Measurements from ENCODE around the gene PDE4D. TPM values are rescaled to one million over a fixed set of nuclear protein-coding genes. Genes with fewer than 3 reads are reported as not detected.

PDE4D gene
- total and polyA plus RNA-seq, 2 experiments from 2014 or later: 4.3 to 9.7 TPM

GRCh38 chr5:59685191-59685530 is 208.4 kb downstream of the PDE4D start:
- Histone ChIP-seq H3F3A (ENCODE audit: insufficient read depth) (no peaks in the 10 kb centered on the region), H3K9ac (no peak overlapping the region), H3K27ac (no peak overlapping the region), H3K9me2 (ENCODE audit: insufficient read depth) (no peaks in the 10 kb centered on the region), H3K4me2 (ENCODE audit: unreplicated experiment) (no peak overlapping the region), H2AFZ (no peak overlapping the region), H4K20me1 (ENCODE audit: insufficient read depth) (no peaks in the 10 kb centered on the region), H3K27me3 (replicated peaks; ENCODE audit: insufficient read depth) (no peaks in the 10 kb centered on the region), H3K4me3 (no peak overlapping the region), H3K4me1 (ENCODE audit: insufficient read depth) (peaks cover 6% of the 10 kb centered on the region; the same call in 1 of the 2 replicates), H3K36me3 (ENCODE audit: low read depth) (no peaks in the 10 kb centered on the region), H3K9me3 (ENCODE audit: low read depth) (no peaks in the 10 kb centered on the region), H3K79me2 (ENCODE audit: insufficient read depth) (no peaks in the 10 kb centered on the region)
- 10 to 22% methylated on average over 1 of the region's 1 CpG for WGBS, 2 experiments (ENCODE audit: low coverage in 1 of 2, low lambda C conversion rate in 2 of 2, missing lambda C conversion rate in 2 of 2)
- DNase-seq: no peak
- in situ Hi-C loops (cut with MboI): no loop called here
- no peak for TF ChIP-seq EZH2phosphoT487 (IDR thresholded peaks at IDR 0.05; ENCODE audit: insufficient read depth, low read depth)
- TF ChIP-seq EZH2 (IDR thresholded peaks at IDR 0.05; ENCODE audit: insufficient read depth, poor library complexity, severe bottlenecking): no peak

GRCh38 chr5:59684388-59685190 is 208.9 kb downstream of the PDE4D start:
- H3K79me2 ChIP-seq (ENCODE audit: insufficient read depth): no peaks in the 10 kb centered on the region
- H3K27me3 ChIP-seq (replicated peaks; ENCODE audit: insufficient read depth): no peaks in the 10 kb centered on the region
- no peaks in the 10 kb centered on the region for H3K36me3 ChIP-seq (ENCODE audit: low read depth)
- no peak overlapping the region for H3K27ac ChIP-seq
- no peak for DNase-seq
- TF ChIP-seq EZH2 (IDR thresholded peaks at IDR 0.05; ENCODE audit: insufficient read depth, poor library complexity, severe bottlenecking): no peak
- no peak for TF ChIP-seq EZH2phosphoT487 (IDR thresholded peaks at IDR 0.05; ENCODE audit: insufficient read depth, low read depth)
- WGBS, 2 experiments (ENCODE audit: low coverage in 1 of 2, low lambda C conversion rate in 2 of 2, missing lambda C conversion rate in 2 of 2): 46 to 55% methylated on average over 4 of the region's 4 CpGs
- peaks cover 6% of the 10 kb centered on the region; the same call in 1 of the 2 replicates for H3K4me1 ChIP-seq (ENCODE audit: insufficient read depth)
- no peaks in the 10 kb centered on the region for H3F3A ChIP-seq (ENCODE audit: insufficient read depth)
- no peaks in the 10 kb centered on the region for H3K9me3 ChIP-seq (ENCODE audit: low read depth)
- H3K9me2 ChIP-seq (ENCODE audit: insufficient read depth): no peaks in the 10 kb centered on the region
- in situ Hi-C loops (cut with MboI): no loop called here
- H3K4me3 ChIP-seq: no peak overlapping the region
- H4K20me1 ChIP-seq (ENCODE audit: insufficient read depth): no peaks in the 10 kb centered on the region
- no peak overlapping the region for H3K4me2 ChIP-seq (ENCODE audit: unreplicated experiment)
- H3K9ac ChIP-seq: no peak overlapping the region
- no peak overlapping the region for H2AFZ ChIP-seq

GRCh38 chr5:59683311-59683710 is 210.2 kb downstream of the PDE4D start:
- H4K20me1 ChIP-seq (ENCODE audit: insufficient read depth): no peaks in the 10 kb centered on the region
- H3K27me3 ChIP-seq (replicated peaks; ENCODE audit: insufficient read depth): no peaks in the 10 kb centered on the region
- 83 to 85% methylated on average over 4 of the region's 4 CpGs for WGBS, 2 experiments (ENCODE audit: low coverage in 1 of 2, low lambda C conversion rate in 2 of 2, missing lambda C conversion rate in 2 of 2)
- H3K4me1 ChIP-seq (ENCODE audit: insufficient read depth): peaks cover 6% of the 10 kb centered on the region; the same call in 1 of the 2 replicates
- in situ Hi-C loops (cut with MboI): no loop called here
- H3K9me2 ChIP-seq (ENCODE audit: insufficient read depth): no peaks in the 10 kb centered on the region
- H3K79me2 ChIP-seq (ENCODE audit: insufficient read depth): no peaks in the 10 kb centered on the region
- H3K4me3 ChIP-seq: no peak overlapping the region
- no peak overlapping the region for H3K9ac ChIP-seq
- no peak overlapping the region for H3K27ac ChIP-seq
- H2AFZ ChIP-seq: no peak overlapping the region
- no peaks in the 10 kb centered on the region for H3K36me3 ChIP-seq (ENCODE audit: low read depth)
- no peak for DNase-seq
- no peaks in the 10 kb centered on the region for H3F3A ChIP-seq (ENCODE audit: insufficient read depth)
- H3K9me3 ChIP-seq (ENCODE audit: low read depth): no peaks in the 10 kb centered on the region
- H3K4me2 ChIP-seq (ENCODE audit: unreplicated experiment): no peak overlapping the region
- TF ChIP-seq EZH2 (IDR thresholded peaks at IDR 0.05; ENCODE audit: insufficient read depth, poor library complexity, severe bottlenecking) (no peak), EZH2phosphoT487 (IDR thresholded peaks at IDR 0.05; ENCODE audit: insufficient read depth, low read depth) (no peak)

GRCh38 chr5:59682542-59682941 is 211.0 kb downstream of the PDE4D start:
- WGBS, 2 experiments (ENCODE audit: low coverage in 1 of 2, low lambda C conversion rate in 2 of 2, missing lambda C conversion rate in 2 of 2): 40 to 52% methylated on average over 1 of the region's 1 CpG
- no peak overlapping the region for H3K9ac ChIP-seq
- no peaks in the 10 kb centered on the region for H3K9me3 ChIP-seq (ENCODE audit: low read depth)
- no peaks in the 10 kb centered on the region for H3K36me3 ChIP-seq (ENCODE audit: low read depth)
- H3K4me1 ChIP-seq (ENCODE audit: insufficient read depth): peaks cover 6% of the 10 kb centered on the region; the same call in 1 of the 2 replicates
- H3K79me2 ChIP-seq (ENCODE audit: insufficient read depth): no peaks in the 10 kb centered on the region
- no peak overlapping the region for H3K27ac ChIP-seq
- no peak overlapping the region for H2AFZ ChIP-seq
- DNase-seq: no peak
- H4K20me1 ChIP-seq (ENCODE audit: insufficient read depth): no peaks in the 10 kb centered on the region
- TF ChIP-seq EZH2phosphoT487 (IDR thresholded peaks at IDR 0.05; ENCODE audit: insufficient read depth, low read depth): no peak
- TF ChIP-seq EZH2 (IDR thresholded peaks at IDR 0.05; ENCODE audit: insufficient read depth, poor library complexity, severe bottlenecking): no peak
- no peaks in the 10 kb centered on the region for H3K9me2 ChIP-seq (ENCODE audit: insufficient read depth)
- H3K4me2 ChIP-seq (ENCODE audit: unreplicated experiment): no peak overlapping the region
- H3K27me3 ChIP-seq (replicated peaks; ENCODE audit: insufficient read depth): no peaks in the 10 kb centered on the region
- in situ Hi-C loops (cut with MboI): no loop called here
- H3F3A ChIP-seq (ENCODE audit: insufficient read depth): no peaks in the 10 kb centered on the region
- H3K4me3 ChIP-seq: no peak overlapping the region

All from GM23248 (cell line).